Colonic mucosa (tissue), 4 donors: ENCODE results near the gene OR5AU1. TPM values are rescaled to one million over a fixed set of nuclear protein-coding genes. Genes with fewer than 3 reads are reported as not detected.
"Not testable (repeated sequence)": the region's sequence is repeated elsewhere in the genome, so short reads cannot be mapped to it uniquely, and the experiment has no call there.

Source experiments
- DNase-seq: peaks from one replicate; pipeline ENCODE4 v3.0.0-alpha.2; 2020
- H3K27ac ChIP-seq: fragments of 200-600 bp; one replicate; pipeline ENCODE4 v1.8.0; 2021
- H3K27me3 ChIP-seq: fragments of 200-600 bp; one replicate; pipeline ENCODE4 v1.8.0; 2021
- H3K36me3 ChIP-seq: fragments of 200-600 bp; one replicate; pipeline ENCODE4 v1.8.0; 2021
- H3K4me1 ChIP-seq: fragments of 200-600 bp; one replicate; pipeline ENCODE4 v1.8.0; 2021; ENCODE audit warnings: mild to moderate bottlenecking
- H3K4me3 ChIP-seq: fragments of 200-600 bp; one replicate; pipeline ENCODE4 v1.8.0; 2021
- H3K9ac ChIP-seq, 2 donors: one replicate each; pipeline ENCODE4 v1.7.0; 2013; ENCODE audit warnings: control low read depth in 2 of 2, low read depth in 2 of 2, low read length in 2 of 2
- H3K9me3 ChIP-seq: fragments of 200-600 bp; one replicate; pipeline ENCODE4 v1.8.0; 2021
- CTCF ChIP-seq: fragments of 200-600 bp; IDR thresholded peaks from one replicate; pipeline ENCODE4 v1.8.0; 2022; ENCODE audit warnings: antibody characterized with exemption, mild to moderate bottlenecking
- intact Hi-C: fragments of 100-400 bp; cut with DNase I; formaldehyde crosslinking; loops from one replicate; pipeline ENCODE4 v1.14.1; 2022
- total RNA-seq, 2 donors: library from RNA; stranded (reverse); fragmentation: NEBNext Ultra II Directional in 1 of 2; extraction: Animal tissue kit (Norgen Biotek cat#: 25700) in 1 of 2; gene quantifications; one replicate each; pipeline ENCODE4 v1.2.1, GENCODE V29; 2021
- donor health status: healthy.
- donor health status: DM: no; HTN: no; CAD: no.
- donor health status: DM: no; HTN: no; CAD: no.

OR5AU1 gene
- total RNA-seq, 2 donors from 2014 or later, result not detected

GRCh38 chr14:21163871-21164291 is 8.0 kb upstream of the OR5AU1 start:
- Histone ChIP-seq H3K9me3 (no peaks in the 10 kb centered on the region), H3K27ac (no peak overlapping the region), H3K27me3 (no peaks in the 10 kb centered on the region), H3K36me3 (no peaks in the 10 kb centered on the region), H3K4me1 (no peaks in the 10 kb centered on the region), H3K9ac (no peak overlapping the region), H3K4me3 (no peak overlapping the region)
- intact Hi-C loops, result no loop called here
- DNase-seq, result no peak
- no peak for TF ChIP-seq CTCF

GRCh38 chr14:21162081-21162480 is 6.2 kb upstream of the OR5AU1 start:
- Histone ChIP-seq H3K36me3 (no peaks in the 10 kb centered on the region), H3K4me1 (no peaks in the 10 kb centered on the region), H3K27me3 (no peaks in the 10 kb centered on the region), H3K4me3 (no peak overlapping the region), H3K9ac (no peak overlapping the region), H3K9me3 (no peaks in the 10 kb centered on the region), H3K27ac (no peak overlapping the region)
- intact Hi-C loops, result no loop called here
- no peak for TF ChIP-seq CTCF
- DNase-seq, result no peak

GRCh38 chr14:21160061-21160610 is 4.3 kb upstream of the OR5AU1 start:
- H3K27me3 ChIP-seq, result no peaks in the 10 kb centered on the region
- no peak overlapping the region for H3K9ac ChIP-seq
- intact Hi-C loops, result no loop called here
- H3K4me3 ChIP-seq, result no peak overlapping the region
- no peak for TF ChIP-seq CTCF
- no peaks in the 10 kb centered on the region for H3K36me3 ChIP-seq
- DNase-seq, result no peak
- no peak overlapping the region for H3K27ac ChIP-seq
- H3K9me3 ChIP-seq, result no peaks in the 10 kb centered on the region
- H3K4me1 ChIP-seq, result no peaks in the 10 kb centered on the region

GRCh38 chr14:21158175-21158574 is 2.3 kb upstream of the OR5AU1 start:
- H3K4me1 ChIP-seq, intact Hi-C loops, H3K9me3 ChIP-seq: not testable (repeated sequence)

GRCh38 chr14:21149641-21150367 is 6.1 kb downstream of the OR5AU1 start:
- no peak for DNase-seq
- TF ChIP-seq CTCF, result no peak

More at GRCh38 chr14:21158175-21158574, 2.3 kb upstream of the OR5AU1 start:
- not testable (repeated sequence) for H3K36me3 ChIP-seq, DNase-seq, H3K9ac ChIP-seq, H3K27ac ChIP-seq, H3K27me3 ChIP-seq, H3K4me3 ChIP-seq

GRCh38 chr14:21145437-21145836 is 10.4 kb downstream of the OR5AU1 start:
- H3K36me3 ChIP-seq, result no peaks in the 10 kb centered on the region
- no peaks in the 10 kb centered on the region for H3K9me3 ChIP-seq
- no peaks in the 10 kb centered on the region for H3K27me3 ChIP-seq
- TF ChIP-seq CTCF, result no peak
- H3K4me1 ChIP-seq, result no peaks in the 10 kb centered on the region
- H3K27ac ChIP-seq, result no peak overlapping the region
- H3K9ac ChIP-seq, result no peak overlapping the region
- intact Hi-C loops, result no loop called here
- no peak for DNase-seq
- no peak overlapping the region for H3K4me3 ChIP-seq

More at GRCh38 chr14:21149641-21150367, 6.1 kb downstream of the OR5AU1 start:
- Histone ChIP-seq H3K27ac (no peak overlapping the region), H3K27me3 (no peaks in the 10 kb centered on the region), H3K4me3 (no peak overlapping the region), H3K9ac (no peak overlapping the region), H3K4me1 (no peaks in the 10 kb centered on the region), H3K36me3 (no peaks in the 10 kb centered on the region), H3K9me3 (no peaks in the 10 kb centered on the region)
- intact Hi-C loops, result no loop called here
